Activated CD4-positive, alpha-beta T cell treated with anti-CD3 and anti-CD28 coated beads for 36 hours (primary cell): ENCODE results near the gene RNU6-7. TPM values are rescaled to one million over a fixed set of nuclear protein-coding genes. Genes with fewer than 3 reads are reported as not detected.

Experiments
- total RNA-seq, 2 experiments: library from RNA; stranded (reverse); gene quantifications; one replicate each; pipeline ENCODE4 v1.2.3, GENCODE V29; 2021

The RNU6-7 gene
- total RNA-seq, 2 experiments from 2014 or later = not detected

Other genes starting within 250 kb of the RNU6-7 start
- gene ARHGAP5, start 124.7 kb upstream of the RNU6-7 start, total RNA-seq = 10 to 100 TPM; 40.1 to 45.6 TPM
- gene RNU6-8, start 1.2 kb downstream of the RNU6-7 start, total RNA-seq = not detected
- 1 to 10 TPM; 1.1 to 2.0 TPM for gene AKAP6, start 127.3 kb downstream of the RNU6-7 start, total RNA-seq